Spinal cord (tissue), 10 donors: ENCODE results near the gene KRTAP5-9. TPM values are rescaled to one million over a fixed set of nuclear protein-coding genes. Genes with fewer than 3 reads are reported as not detected.
A peak's percentile ranks its signal among the peaks of the same experiment; 100 is the strongest.
"Not testable (repeated sequence)": the region's sequence is repeated elsewhere in the genome, so short reads cannot be mapped to it uniquely, and the experiment has no call there.

Experiments
- DNase-seq, 6 donors: peaks; one replicate each; pipeline versions ENCODE4 v3.0.0 to v3.0.0-alpha.2; 2013 to 2015; ENCODE audit warnings: low spot score in 6 of 6, low read depth in 4 of 6
- H3K27ac ChIP-seq: one replicate; pipeline ENCODE4 v1.5.1; 2013; ENCODE audit warnings: low read depth, low read length, control low read depth
- H3K27me3 ChIP-seq: one replicate; pipeline ENCODE4 v1.6.1; 2013; ENCODE audit warnings: low read length; ENCODE audit not compliant: control insufficient read depth, insufficient read depth
- H3K36me3 ChIP-seq: one replicate; pipeline ENCODE4 v1.6.1; 2013; ENCODE audit warnings: low read length; ENCODE audit not compliant: control insufficient read depth, insufficient read depth
- H3K4me1 ChIP-seq: one replicate; pipeline ENCODE4 v1.6.1; 2013; ENCODE audit warnings: low read length; ENCODE audit not compliant: control insufficient read depth, insufficient read depth
- H3K4me3 ChIP-seq: one replicate; pipeline ENCODE4 v1.5.1; 2013; ENCODE audit warnings: low read depth, low read length, control low read depth
- H3K9me3 ChIP-seq: one replicate; pipeline ENCODE4 v1.6.1; 2013; ENCODE audit warnings: low read length; ENCODE audit not compliant: control insufficient read depth, insufficient read depth
- WGBS: methylation state at CpG from one replicate; pipeline ENCODE4 v1.1.5; 2013; ENCODE audit warnings: missing lambda C conversion rate; ENCODE audit not compliant: insufficient coverage; 5-methylcytosine and 5-hydroxymethylcytosine counted together
- polyA plus RNA-seq, 2 donors: library from polyadenylated mRNA; unstranded; fragments of 120-200 nt; gene quantifications; one replicate each; pipeline ENCODE4 v1.2.1, GENCODE V29; 2013; ENCODE audit not compliant: insufficient read length in 2 of 2
- total RNA-seq, 2 donors: library from RNA; depleted of rRNA in 1 of 2; stranded (reverse); fragments of 120-200 nt in 1 of 2; fragments of >200 nt in 1 of 2; gene quantifications; one replicate each; pipeline versions ENCODE4 v1.2.3 to v1.2.4, GENCODE V29; 2013 to 2014
- donor health status: healthy.

Gene KRTAP5-9
- total and polyA plus RNA-seq, 4 donors: 0.38 to 0.71 TPM; not detected in 2

GRCh38 chr11:71532036-71532610 lies 16.1 kb upstream of the KRTAP5-9 start:
- 88% methylated on average over 9 of the region's 10 CpGs for whole genome bisulfite sequencing
- no peaks in the 10 kb centered on the region for H3K36me3 ChIP-seq
- no peaks in the 10 kb centered on the region for H3K27me3 ChIP-seq
- DNase-seq: no peak
- no peaks in the 10 kb centered on the region for H3K9me3 ChIP-seq
- H3K4me1 ChIP-seq: no peaks in the 10 kb centered on the region
- no peak overlapping the region for H3K27ac ChIP-seq
- no peak overlapping the region for H3K4me3 ChIP-seq

- not testable (repeated sequence) for H3K4me3 ChIP-seq, H3K9me3 ChIP-seq, H3K27ac ChIP-seq, H3K27me3 ChIP-seq, H3K4me1 ChIP-seq, H3K36me3 ChIP-seq
- 56% methylated on average over 7 of the region's 17 CpGs for WGBS
- DNase-seq: peak in 1 of 6 donors; percentile 16
These were observed 13.3 kb upstream of the KRTAP5-9 start for GRCh38 chr11:71534711-71535608.

- 82% methylated on average over 7 of the region's 9 CpGs for WGBS
- no peak overlapping the region for H3K27ac ChIP-seq
These were observed 12.4 kb upstream of the KRTAP5-9 start for GRCh38 chr11:71535825-71536224.

GRCh38 chr11:71537537-71537936 lies 10.7 kb upstream of the KRTAP5-9 start:
- Histone ChIP-seq H3K4me1 (no peaks in the 10 kb centered on the region), H3K36me3 (no peaks in the 10 kb centered on the region), H3K27ac (no peak overlapping the region), H3K4me3 (no peak overlapping the region), H3K27me3 (no peaks in the 10 kb centered on the region), H3K9me3 (no peaks in the 10 kb centered on the region)
- WGBS: 94% methylated on average over 5 of the region's 9 CpGs
- no peak for DNase-seq

More at GRCh38 chr11:71535825-71536224, 12.4 kb upstream of the KRTAP5-9 start:
- Histone ChIP-seq H3K4me3 (no peak overlapping the region), H3K27me3 (no peaks in the 10 kb centered on the region), H3K36me3 (no peaks in the 10 kb centered on the region), H3K4me1 (no peaks in the 10 kb centered on the region), H3K9me3 (no peaks in the 10 kb centered on the region)
- no peak for DNase-seq

- DNase-seq, H3K4me3 ChIP-seq, H3K27me3 ChIP-seq, H3K9me3 ChIP-seq, H3K36me3 ChIP-seq, H3K4me1 ChIP-seq, H3K27ac ChIP-seq: not testable (repeated sequence)
- WGBS: 56% methylated on average over 2 of the region's 4 CpGs
These were observed 10.1 kb upstream of the KRTAP5-9 start, which contains the start of gene KRTAP5-8 for GRCh38 chr11:71537977-71538665. TSS of gene KRTAP5-8 (plus strand) at chr11:71538025. CDS start at chr11:71538056, 31 bp downstream.

GRCh38 chr11:71538666-71538990 lies 9.6 kb upstream of the KRTAP5-9 start:
- Histone ChIP-seq H3K27me3 (no peaks in the 10 kb centered on the region), H3K9me3 (no peaks in the 10 kb centered on the region), H3K36me3 (no peaks in the 10 kb centered on the region), H3K27ac (no peak overlapping the region), H3K4me1 (no peaks in the 10 kb centered on the region), H3K4me3 (no peak overlapping the region)
- no peak for DNase-seq
- 73% methylated on average over 4 of the region's 4 CpGs for WGBS

GRCh38 chr11:71539017-71539416 lies 9.2 kb upstream of the KRTAP5-9 start:
- 90% methylated on average over 6 of the region's 11 CpGs for WGBS
- H3K4me1 ChIP-seq: no peaks in the 10 kb centered on the region
- H3K4me3 ChIP-seq: no peak overlapping the region
- DNase-seq: no peak
- no peak overlapping the region for H3K27ac ChIP-seq
- H3K27me3 ChIP-seq: no peaks in the 10 kb centered on the region
- no peaks in the 10 kb centered on the region for H3K9me3 ChIP-seq
- H3K36me3 ChIP-seq: no peaks in the 10 kb centered on the region

GRCh38 chr11:71539971-71540370 lies 8.2 kb upstream of the KRTAP5-9 start:
- not testable (repeated sequence) for H3K36me3 ChIP-seq, H3K27me3 ChIP-seq, H3K4me1 ChIP-seq, H3K4me3 ChIP-seq, H3K27ac ChIP-seq, H3K9me3 ChIP-seq, DNase-seq
- 100% methylated on average over 9 of the region's 11 CpGs for WGBS

- WGBS: 92% methylated on average over 6 of the region's 9 CpGs
- H3K4me3 ChIP-seq, DNase-seq, H3K9me3 ChIP-seq, H3K27ac ChIP-seq, H3K27me3 ChIP-seq, H3K4me1 ChIP-seq, H3K36me3 ChIP-seq: not testable (repeated sequence)
These were observed 7.5 kb upstream of the KRTAP5-9 start for GRCh38 chr11:71540521-71541304.
